Measurements from ENCODE around the gene SART3.

SART3 gene, protein sequence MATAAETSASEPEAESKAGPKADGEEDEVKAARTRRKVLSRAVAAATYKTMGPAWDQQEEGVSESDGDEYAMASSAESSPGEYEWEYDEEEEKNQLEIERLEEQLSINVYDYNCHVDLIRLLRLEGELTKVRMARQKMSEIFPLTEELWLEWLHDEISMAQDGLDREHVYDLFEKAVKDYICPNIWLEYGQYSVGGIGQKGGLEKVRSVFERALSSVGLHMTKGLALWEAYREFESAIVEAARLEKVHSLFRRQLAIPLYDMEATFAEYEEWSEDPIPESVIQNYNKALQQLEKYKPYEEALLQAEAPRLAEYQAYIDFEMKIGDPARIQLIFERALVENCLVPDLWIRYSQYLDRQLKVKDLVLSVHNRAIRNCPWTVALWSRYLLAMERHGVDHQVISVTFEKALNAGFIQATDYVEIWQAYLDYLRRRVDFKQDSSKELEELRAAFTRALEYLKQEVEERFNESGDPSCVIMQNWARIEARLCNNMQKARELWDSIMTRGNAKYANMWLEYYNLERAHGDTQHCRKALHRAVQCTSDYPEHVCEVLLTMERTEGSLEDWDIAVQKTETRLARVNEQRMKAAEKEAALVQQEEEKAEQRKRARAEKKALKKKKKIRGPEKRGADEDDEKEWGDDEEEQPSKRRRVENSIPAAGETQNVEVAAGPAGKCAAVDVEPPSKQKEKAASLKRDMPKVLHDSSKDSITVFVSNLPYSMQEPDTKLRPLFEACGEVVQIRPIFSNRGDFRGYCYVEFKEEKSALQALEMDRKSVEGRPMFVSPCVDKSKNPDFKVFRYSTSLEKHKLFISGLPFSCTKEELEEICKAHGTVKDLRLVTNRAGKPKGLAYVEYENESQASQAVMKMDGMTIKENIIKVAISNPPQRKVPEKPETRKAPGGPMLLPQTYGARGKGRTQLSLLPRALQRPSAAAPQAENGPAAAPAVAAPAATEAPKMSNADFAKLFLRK

DNA sequence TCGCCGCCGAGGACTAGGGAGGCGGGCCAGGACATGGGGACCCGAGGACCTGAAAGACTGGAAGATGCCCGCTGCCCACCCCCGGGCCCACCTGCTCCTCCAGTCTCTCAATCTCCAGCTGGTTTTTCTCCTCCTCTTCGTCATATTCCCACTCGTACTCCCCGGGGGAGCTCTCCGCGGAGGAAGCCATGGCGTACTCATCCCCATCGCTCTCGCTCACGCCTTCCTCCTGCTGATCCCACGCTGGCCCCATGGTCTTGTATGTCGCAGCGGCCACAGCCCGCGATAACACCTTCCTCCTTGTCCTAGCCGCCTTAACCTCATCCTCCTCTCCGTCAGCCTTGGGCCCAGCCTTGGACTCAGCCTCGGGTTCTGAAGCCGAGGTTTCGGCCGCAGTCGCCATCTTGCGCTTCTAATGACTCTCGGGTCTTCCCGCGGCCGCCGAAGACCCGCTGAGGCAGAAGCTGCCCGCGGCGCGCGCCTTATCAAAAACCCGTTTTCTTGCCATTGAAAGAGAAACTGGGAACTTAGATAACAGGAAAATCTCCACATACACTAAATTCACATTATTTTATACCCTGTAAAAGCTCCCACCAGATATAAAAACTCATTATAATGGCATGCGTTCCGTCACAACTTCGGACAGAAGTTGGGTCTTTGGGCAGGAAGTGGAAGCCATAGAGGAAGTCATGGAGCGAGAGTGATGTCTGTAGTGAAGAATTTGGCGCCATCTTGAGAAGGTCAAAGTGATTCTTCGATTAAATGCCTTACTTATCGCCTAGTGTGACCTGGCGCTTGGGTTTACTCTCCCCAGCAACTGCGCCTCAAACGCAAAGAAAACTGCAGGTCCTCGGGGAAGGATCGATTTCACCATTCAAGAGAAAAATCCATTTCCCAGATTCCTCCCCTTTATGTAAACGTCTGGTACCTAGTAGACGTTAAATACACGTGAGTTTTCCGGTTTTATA, at the start of gene SART3:
SART3 (minus strand) TSS at position 422 of the 968 bp plus-strand sequence; CDS start at position 403, 19 bp downstream.
- peak; percentile 36 to 59 for DNase-seq (ENCODE audit: low read depth in 2 of 2)

DNA sequence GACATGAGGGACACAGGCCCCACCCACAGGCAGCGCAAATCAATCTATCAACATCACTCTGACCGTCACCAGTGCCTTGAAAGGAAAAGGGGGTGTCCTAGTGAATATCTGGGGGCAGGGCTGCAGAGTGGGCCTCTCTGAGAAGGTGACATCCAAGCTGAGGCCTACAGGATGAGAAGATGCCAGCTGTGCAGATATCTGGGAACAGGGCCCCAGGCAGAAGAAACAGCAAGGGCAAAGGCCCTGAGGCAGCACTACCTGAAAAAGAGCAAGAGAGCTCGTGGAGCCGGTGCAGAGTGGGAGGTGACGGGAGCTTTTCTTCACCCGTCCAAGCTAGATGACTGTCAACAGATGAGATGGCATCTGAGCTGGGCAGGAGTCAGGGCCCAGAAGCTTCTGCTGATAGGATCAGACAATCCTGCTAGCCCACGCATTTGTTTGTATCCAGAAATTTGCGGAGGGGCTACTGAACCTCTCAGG, 49.4 kb upstream of the SART3 start:
- no peak for DNase-seq (ENCODE audit: low read depth in 2 of 2)

DNA sequence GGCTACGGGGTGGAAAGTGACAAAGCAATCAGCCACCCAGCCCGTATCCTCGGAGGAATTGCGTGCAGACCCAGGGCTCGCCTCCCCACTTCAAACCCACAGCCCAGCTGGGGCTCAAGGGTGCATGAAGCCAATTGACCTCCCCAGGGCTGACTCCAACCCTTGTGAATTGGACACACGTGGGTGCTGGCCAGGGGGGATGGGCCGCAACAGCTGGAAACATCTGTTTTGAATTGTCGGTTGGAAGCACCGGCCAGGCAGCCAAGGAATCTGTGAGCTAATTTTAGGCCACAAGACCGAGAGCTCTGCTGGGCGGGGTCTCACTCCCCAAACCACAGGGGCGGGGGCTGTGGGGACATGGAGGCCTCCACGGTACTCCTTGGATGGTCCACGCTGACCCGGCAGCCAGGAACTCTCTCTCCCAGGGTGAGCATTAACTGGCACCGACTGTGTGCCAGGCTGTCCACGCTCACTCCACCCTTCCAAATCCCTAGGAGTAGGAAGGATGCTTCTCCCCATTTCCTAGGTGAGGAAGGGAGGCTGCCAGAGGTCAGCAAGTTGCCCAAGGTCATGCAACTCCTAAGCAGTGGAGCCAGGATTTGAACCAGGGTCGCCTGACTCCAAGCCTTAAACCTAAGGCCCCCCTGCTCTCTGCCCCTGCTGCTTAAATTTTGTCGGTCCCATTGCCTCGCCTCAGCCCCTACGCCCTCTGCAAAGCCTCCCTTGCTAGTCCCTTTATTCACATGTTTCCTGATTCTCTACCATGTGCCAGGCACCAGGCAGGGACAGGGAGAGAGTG, 48.8 kb upstream of the SART3 start:
- no peak for DNase-seq (ENCODE audit: low read depth in 2 of 2)

DNA sequence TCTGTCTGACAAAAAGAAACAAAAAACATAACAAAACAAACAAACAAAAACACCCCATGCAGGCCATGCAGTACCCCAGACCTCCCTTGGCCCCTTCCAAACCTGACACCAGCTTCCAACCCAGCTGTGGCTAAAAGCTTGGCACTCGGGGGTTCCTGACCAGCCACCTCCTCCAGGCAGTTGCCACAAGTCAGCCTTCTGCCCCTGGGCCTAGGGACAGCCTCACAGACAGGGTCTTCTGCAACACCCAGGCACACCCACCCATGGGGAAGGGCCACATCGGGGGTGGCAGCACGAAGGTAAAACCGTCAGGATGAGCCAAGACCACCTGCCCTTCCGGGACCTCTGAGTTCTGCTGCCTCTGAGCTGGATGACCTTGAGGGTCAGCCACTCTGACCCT, 47.6 kb upstream of the SART3 start:
- DNase-seq (ENCODE audit: low read depth in 2 of 2) = no peak

DNA sequence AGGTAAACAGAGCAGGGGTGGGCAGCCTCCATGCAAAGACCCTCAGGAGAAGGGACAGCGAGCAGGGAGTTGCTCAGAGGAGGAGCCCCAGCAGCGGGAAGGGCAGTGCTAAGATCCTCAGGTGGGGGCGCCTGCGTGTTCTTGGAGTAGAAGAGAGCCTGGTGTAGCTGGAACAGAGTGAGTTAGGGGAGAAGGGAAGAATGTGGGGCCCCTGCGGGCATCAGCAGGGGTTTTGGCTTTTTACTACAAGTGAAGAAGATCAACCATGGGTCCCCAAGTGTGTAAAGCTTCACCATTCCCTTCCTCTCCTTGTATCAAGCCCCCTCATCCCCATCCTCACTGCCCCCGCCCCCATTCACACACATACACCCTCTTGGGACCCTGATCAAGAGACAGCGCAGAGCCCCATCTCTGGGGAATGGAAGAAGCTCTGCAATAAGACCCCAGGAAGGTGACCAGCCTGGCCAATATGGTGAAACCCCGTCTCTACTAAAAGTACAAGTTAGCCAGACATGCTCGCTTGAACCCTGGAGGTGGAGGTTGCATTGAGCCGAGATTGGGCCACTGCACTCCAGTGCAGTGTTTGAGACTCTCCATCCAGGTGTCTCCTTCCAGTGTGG, 47.1 kb upstream of the SART3 start:
- no peak for DNase-seq (ENCODE audit: low read depth in 2 of 2)

DNA sequence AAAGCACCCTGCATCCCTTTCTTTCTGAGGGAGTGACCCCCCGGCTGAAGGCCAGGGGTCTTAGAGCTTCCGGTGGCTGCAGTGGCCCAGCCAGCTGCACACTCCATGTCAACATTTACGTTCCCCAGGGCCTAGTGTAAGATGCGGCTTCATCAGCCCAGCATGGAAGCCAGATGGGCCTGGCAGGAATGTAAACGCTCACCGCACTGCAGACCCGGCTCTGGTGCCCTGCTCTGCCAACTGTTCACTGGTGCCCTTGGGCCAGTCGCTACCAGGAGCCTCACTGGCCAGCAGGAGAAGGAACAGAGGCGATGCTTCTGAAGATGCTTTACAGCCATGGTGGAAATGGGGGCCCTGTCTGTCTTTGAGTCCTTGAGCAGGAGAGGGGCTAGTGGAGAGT, 45.5 kb upstream of the SART3 start:
- no peak for DNase-seq (ENCODE audit: low read depth in 2 of 2)

DNA sequence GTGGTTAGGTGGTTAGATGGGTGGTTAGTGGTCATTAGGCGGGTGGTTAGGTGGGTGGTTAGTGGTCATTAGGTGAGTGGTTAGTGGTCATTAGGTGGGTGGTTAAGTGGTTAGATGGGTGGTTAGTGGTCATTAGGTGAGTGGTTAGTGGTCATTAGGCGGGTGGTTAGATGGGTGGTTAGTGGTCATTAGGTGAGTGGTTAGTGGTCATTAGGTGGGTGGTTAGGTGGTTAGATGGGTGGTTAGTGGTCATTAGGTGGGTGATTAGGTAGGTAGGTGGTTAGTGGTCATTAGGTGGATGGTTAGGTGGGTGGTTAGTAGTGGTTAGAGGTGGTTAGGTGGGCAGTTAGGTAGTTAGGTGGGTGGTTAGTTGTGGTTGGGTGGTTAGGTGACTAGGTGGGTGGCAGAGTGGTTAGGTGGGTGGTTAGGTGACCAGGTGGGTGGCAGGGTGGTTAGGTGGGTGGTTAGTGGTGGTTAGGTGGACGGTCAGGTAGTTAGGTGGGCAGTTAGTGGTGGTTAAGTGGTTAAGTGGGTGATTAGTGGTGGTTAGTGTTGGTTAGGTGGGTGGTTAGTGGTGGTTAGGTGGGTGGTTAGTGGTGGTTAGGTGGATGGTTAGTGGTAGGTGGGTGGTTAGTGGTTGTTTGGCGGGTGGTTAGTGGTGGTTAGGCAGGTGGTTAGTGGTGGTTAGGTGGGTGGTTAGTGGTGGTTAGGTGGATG, 44.9 kb upstream of the SART3 start:
- no peak for DNase-seq (ENCODE audit: low read depth in 2 of 2)

DNA sequence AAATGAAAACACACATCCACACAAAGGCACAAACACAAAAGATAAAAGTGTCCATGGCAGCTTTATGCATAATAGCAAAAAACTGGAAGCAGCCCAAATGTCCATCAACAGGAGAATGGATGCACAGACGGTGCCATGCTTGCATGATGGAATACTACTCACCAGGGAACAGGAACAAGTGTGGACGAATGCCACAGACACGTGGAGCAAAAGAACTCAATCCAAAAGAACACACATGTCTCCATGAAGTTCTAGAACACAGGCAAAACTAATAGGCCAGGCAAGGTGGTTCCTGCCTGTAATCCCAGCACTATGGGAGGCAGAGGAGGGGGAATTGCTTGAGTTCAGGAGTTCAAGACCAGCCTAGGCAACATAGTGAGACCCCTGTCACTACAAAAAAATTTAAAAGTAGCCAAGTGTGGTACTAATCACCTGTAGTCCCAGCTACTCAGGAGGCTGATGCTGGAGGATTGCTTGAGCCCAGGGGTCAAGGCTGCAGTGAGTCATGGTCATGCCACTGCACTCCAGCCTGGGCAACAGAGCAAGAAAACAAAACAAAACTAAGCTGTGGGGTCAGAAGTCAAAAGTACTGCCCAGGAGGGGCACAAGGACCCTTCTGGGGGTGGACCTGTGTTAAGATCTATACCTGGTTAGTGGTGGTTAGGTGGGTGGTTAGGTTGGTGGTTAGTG, 44.2 kb upstream of the SART3 start:
- DNase-seq (ENCODE audit: low read depth in 2 of 2) = no peak

DNA sequence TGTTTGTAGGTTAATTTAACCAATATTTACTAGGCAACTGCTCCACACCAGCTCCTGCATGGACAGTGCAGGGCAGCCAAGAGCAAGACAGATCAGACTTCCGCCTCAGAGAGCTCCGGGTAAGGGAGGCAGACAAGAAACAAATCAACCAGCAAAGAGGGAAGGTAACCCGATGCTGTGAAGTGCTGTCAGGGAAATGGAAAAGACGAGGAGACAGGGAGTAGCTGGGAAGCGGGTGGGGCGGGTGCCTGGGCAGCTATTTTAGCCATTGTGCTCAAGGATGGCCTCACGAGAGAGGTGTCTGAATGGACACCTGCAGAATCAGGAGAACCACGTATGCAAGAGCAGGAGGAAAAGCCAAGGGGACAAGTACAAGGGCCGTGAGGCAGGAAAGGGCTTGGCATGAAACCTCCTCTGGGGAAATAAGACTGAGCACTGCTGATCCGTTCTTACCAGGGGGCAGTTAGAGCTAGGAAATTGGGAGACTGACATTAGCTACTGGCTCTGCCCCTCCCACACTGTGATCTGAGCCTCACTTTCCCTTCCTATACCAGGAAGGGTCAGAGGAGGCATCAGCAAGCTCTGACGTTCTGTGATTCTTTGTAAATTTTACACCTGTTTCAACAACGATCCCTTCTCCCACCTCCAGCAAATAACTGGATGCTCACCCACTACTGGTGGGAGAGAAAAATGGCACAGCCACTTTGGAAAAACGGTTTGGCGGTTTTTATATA, 43.4 kb upstream of the SART3 start:
- no peak for DNase-seq (ENCODE audit: low read depth in 2 of 2)

DNA sequence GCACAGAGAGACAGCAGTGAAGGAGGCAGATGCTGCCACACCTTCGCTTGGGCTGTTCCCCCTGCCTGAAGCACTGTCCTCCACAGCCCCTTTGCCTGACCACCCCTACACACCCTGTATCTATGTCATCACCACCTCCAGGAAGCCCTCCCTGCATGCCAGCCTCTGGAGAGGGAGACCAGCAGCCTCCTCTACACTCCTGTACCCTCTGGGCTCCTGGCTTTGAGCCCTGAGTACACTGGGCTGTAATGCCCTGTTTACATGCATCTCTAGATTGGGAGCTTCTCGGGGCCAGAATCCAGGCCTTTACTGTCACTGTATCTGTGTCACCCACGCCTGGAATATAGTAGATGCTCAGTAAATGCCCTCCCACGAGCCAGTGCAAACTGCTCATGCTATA, 42.8 kb upstream of the SART3 start:
- DNase-seq (ENCODE audit: low read depth in 2 of 2) = no peak

DNA sequence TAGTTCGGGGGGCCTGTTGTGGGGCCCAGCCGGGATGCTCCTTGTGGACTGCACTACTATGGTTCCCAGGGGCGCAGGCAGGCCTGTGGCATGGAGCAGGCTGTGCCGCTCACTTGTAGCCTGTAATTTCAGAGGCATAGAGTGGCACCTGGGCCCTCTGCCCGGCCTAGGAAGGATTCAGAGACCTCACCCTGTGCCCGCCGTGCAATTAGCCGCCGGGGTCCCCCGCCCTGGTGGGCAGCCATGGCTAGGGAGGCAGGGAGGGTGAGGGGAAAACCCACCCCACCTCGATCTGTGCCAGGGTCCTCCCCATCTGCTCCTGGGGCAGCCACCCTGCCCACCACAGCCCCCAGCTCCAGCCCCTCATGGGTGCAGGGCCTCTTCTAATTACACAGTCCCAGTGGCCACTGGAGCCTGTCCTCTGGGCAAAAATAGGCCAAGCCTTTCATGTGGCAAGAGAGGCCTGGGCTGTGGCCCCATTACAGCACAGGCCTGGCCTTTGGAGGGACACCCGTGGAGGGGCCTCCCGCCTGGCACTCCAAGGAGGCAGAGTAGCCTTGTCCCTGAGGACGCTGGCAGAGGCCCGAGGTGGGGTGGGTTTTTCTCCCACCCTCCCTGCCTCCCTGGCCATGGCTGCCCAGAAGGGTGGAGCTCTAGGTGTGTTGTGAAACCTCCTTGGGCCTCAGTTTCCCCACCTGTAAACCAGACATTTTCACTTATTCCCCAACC, 42.2 kb upstream of the SART3 start:
- no peak for DNase-seq (ENCODE audit: low read depth in 2 of 2)

DNA sequence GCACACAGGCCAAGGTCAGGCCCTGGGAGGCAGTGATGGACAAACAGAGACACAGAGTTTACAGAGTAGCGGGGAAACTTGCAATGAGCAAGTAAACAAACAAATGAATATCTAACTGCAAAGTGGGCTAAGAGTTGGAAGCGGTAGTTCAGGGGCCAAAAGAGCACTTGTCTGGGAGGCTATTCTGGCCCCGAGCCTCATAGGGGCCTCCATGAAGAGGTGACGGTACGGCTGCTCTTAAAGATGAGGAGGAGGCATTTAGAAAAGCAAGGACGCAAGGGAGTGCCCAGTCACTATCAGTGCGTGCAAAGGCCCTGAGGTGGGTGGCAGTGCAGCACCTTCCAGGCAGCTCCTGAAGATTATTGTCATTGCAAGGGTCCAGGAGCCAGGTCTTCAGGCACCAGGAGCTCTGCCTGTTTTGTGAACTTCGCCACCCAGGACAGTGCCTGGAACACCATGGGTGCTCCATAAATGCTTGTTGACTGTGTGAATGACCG, 41.3 kb upstream of the SART3 start:
- DNase-seq (ENCODE audit: low read depth in 2 of 2) = no peak

DNA sequence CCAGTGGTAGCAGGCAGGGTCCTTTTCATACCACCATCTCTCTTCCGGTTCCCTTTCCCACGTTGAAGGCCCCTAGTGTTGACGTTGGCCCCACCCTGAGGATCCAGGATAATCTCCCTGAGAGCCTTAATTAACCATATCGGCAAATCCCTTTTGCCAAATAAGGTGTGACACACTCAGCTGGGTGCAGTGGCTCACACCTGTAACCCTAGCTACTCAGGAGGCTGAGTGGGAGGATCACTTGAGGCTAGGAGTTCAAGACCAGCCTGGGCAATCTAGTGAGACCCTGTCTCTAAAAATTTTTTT, 39.7 kb upstream of the SART3 start:
- no peak for DNase-seq (ENCODE audit: low read depth in 2 of 2)

DNA sequence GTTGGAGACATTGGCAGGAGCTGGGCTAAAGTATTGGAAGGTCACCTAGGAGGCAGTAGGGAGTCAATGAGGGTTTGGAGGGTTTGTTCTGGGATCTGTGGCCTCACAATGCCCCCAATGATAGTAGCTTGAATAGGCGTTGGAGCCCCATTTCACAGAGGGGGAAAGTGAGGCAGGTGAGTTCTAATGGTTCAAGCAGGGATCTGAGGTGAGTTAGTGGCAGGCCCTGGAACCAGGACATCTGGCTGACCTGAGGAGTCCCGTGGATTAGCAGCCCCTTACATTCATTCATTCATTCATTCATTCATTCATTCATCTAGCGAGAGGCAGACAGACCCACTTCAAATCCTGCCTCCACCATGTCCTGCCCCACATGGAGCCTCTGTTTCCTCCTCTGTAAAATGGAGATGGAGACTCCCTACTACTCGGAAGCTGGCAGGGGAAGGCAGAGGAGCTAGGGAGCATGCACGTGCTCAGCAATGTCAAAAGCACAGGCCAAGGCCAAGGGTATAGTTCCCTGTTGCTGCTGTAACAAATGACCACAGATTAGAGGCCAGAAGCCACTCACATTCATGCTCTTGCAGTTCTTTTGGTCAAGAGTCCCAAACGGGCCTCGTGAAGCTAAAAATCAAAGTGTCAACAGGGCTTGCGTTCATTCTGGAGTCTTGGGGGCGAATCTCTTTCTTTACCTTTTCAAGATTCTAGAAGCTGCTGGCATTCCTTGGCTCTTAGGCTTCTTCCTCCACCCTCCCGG, 39.2 kb upstream of the SART3 start:
- DNase-seq (ENCODE audit: low read depth in 2 of 2) = no peak

DNA sequence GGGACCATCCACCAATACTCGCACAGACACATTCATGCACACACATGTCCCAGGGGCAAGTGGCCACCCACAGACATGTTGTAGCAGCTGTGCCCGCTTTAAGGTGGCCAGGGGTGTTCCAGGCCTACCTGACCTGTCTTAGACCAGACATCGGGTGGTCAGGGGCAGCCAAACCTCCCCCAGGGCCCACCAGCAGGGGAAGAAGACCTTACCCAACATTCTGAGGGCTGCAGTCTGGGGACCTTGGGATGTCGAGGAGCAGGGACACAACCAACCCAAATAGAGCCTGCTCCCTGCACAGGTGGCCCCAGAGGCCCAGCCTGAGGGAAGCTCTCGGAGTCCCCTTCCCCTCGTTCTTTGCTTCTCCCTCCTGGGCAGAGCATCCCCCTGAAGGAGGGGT, 38.6 kb upstream of the SART3 start:
- DNase-seq (ENCODE audit: low read depth in 2 of 2) = no peak

DNA sequence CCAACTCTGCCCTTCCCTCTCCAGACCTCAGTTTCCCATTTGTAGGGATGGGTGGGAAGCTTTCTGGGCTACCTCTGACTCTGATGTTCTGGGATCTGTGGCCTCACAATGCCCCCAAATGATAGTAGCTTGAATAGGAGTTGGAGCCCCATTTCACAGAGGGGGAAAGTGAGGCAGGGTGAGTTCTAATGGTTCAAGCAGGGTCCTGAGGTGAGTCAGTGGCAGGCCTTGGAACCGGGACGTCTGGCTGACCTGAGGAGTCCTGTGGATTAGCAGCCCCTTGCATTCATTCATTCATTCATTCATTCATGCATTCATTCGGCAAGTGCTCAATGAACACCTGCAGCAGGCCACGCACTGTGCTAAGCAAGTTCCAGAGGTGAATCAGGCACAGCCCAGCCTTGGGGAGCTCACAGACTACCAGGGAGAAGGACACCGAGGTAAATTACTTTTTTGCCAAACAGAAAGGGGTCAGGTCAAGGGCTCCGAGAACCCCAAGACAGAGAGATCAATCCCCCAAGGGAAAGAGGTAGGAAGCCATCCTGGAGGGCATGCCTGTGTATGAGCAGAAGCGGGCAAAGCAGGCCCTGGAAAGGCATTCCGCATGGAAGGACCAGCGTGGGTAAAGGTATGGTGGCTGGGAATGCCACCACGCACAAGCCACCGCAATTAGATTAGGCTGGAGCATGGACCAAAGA, 37.7 kb upstream of the SART3 start:
- DNase-seq (ENCODE audit: low read depth in 2 of 2) = no peak

All from stimulated activated CD4-positive, alpha-beta T cell treated with anti-CD3 and anti-CD28 coated beads, Interleukin-1b, Interleukin-23, amount 100 ng/mL, for 1 hour (primary cell).